NCI-H1105 (cell line): ENCODE data around the gene OR2T4.

Experiments
- DNase-seq: peaks from one replicate; lab custom pipeline; 2025; lab: John Stamatoyannopoulos, UW

OR2T4 gene

GRCh38 chr1:248361121-248361715 is at the start of gene OR2T4:
Gene OR2T4, plus strand, starts transcription at chr1:248361665. Its CDS starts 0 bp downstream, at chr1:248361665.
- no peak for DNase-seq

GRCh38 chr1:248316796-248317195 is 44.7 kb upstream of the OR2T4 start:
- no peak for DNase-seq

GRCh38 chr1:248324468-248324867 is 37.0 kb upstream of the OR2T4 start, which contains the start of gene OR2M7:
Gene OR2M7, minus strand, starts transcription at chr1:248324568. Its CDS starts 0 bp downstream, at chr1:248324568.
- DNase-seq, result no peak

GRCh38 chr1:248343451-248343850 is 18.0 kb upstream of the OR2T4 start:
- DNase-seq, result no peak

- DNase-seq, result no peak
These were observed 13.0 kb upstream of the OR2T4 start, which contains the start of gene OR14C36 for GRCh38 chr1:248348475-248348874. Gene OR14C36, plus strand, starts transcription at chr1:248348775. Its CDS starts 0 bp downstream, at chr1:248348775.

- DNase-seq, result no peak
These were observed 2.0 kb upstream of the OR2T4 start for GRCh38 chr1:248359415-248359814.

- no peak for DNase-seq
These were observed 5.1 kb downstream of the OR2T4 start for GRCh38 chr1:248366609-248367008.

GRCh38 chr1:248372394-248372793 is 10.9 kb downstream of the OR2T4 start:
- DNase-seq, result no peak

GRCh38 chr1:248373761-248374160 is 12.3 kb downstream of the OR2T4 start:
- DNase-seq, result no peak

- no peak for DNase-seq
These were observed 14.0 kb downstream of the OR2T4 start, which contains the start of gene OR2T6 for GRCh38 chr1:248375446-248375845. Gene OR2T6, plus strand, starts transcription at chr1:248375746. Its CDS starts 11,863 bp downstream, at chr1:248387609.

- no peak for DNase-seq
These were observed 15.5 kb downstream of the OR2T4 start for GRCh38 chr1:248376916-248377315.

GRCh38 chr1:248380854-248381253 is 19.4 kb downstream of the OR2T4 start:
- no peak for DNase-seq

- no peak for DNase-seq
These were observed 27.0 kb downstream of the OR2T4 start for GRCh38 chr1:248388426-248388825.

- DNase-seq, result no peak
These were observed 31.6 kb downstream of the OR2T4 start for GRCh38 chr1:248393050-248393449.

- DNase-seq, result no peak
These were observed 41.3 kb downstream of the OR2T4 start, which contains the start of gene OR2T1 for GRCh38 chr1:248402748-248403147. Gene OR2T1, plus strand, starts transcription at chr1:248403048. Its CDS starts 3,100 bp downstream, at chr1:248406148.

GRCh38 chr1:248404024-248404423 is 42.6 kb downstream of the OR2T4 start:
- no peak for DNase-seq

- no peak for DNase-seq
These were observed 45.5 kb downstream of the OR2T4 start for GRCh38 chr1:248406721-248407692.
